ENCODE data around the gene SPEG.

Gene SPEG

GRCh38 chr2:219408204-219408603, 26.4 kb upstream of the SPEG start:
- TF ChIP-seq TAF1 (IDR thresholded peaks at IDR 0.05; ENCODE audit: low read depth) (no peak), CREB1 (IDR thresholded peaks at IDR 0.05; ENCODE audit: low read depth) (no peak), EP300 (IDR thresholded peaks at IDR 0.05; ENCODE audit: borderline replicate concordance) (no peak), MAX (IDR thresholded peaks at IDR 0.05) (no peak), NFIC (IDR thresholded peaks at IDR 0.05) (no peak), RAD21 (IDR thresholded peaks at IDR 0.05; ENCODE audit: low read depth) (no peak), CEBPB (IDR thresholded peaks at IDR 0.05) (no peak), TEAD4 (IDR thresholded peaks at IDR 0.05) (no peak), FOXM1 (IDR thresholded peaks at IDR 0.05; ENCODE audit: borderline replicate concordance, low read depth) (no peak), TCF12 (IDR thresholded peaks at IDR 0.05; ENCODE audit: low read depth) (no peak), EGR1 (IDR thresholded peaks at IDR 0.05) (no peak), YY1 (IDR thresholded peaks at IDR 0.05; ENCODE audit: low read depth) (no peak), REST (IDR thresholded peaks at IDR 0.05; ENCODE audit: low read depth) (no peak), ZBTB7A (IDR thresholded peaks at IDR 0.05; ENCODE audit: low read depth) (no peak), USF1 (IDR thresholded peaks at IDR 0.05) (no peak)

GRCh38 chr2:219408631-219409030, 26.0 kb upstream of the SPEG start:
- no peak for TF ChIP-seq EGR1 (IDR thresholded peaks at IDR 0.05)
- TF ChIP-seq TAF1 (IDR thresholded peaks at IDR 0.05; ENCODE audit: low read depth), result no peak
- no peak for TF ChIP-seq EP300 (IDR thresholded peaks at IDR 0.05; ENCODE audit: borderline replicate concordance)
- TF ChIP-seq TEAD4 (IDR thresholded peaks at IDR 0.05), result no peak
- no peak for TF ChIP-seq ZBTB7A (IDR thresholded peaks at IDR 0.05; ENCODE audit: low read depth)
- no peak for TF ChIP-seq TCF12 (IDR thresholded peaks at IDR 0.05; ENCODE audit: low read depth)
- no peak for TF ChIP-seq MAX (IDR thresholded peaks at IDR 0.05)
- no peak for TF ChIP-seq REST (IDR thresholded peaks at IDR 0.05; ENCODE audit: low read depth)

- no peak for TF ChIP-seq YY1 (IDR thresholded peaks at IDR 0.05; ENCODE audit: low read depth)
- no peak for TF ChIP-seq TEAD4 (IDR thresholded peaks at IDR 0.05)
- TF ChIP-seq CREB1 (IDR thresholded peaks at IDR 0.05; ENCODE audit: low read depth), result no peak
- no peak for TF ChIP-seq NFIC (IDR thresholded peaks at IDR 0.05)
- TF ChIP-seq REST (IDR thresholded peaks at IDR 0.05; ENCODE audit: low read depth), result no peak
- no peak for TF ChIP-seq TCF12 (IDR thresholded peaks at IDR 0.05; ENCODE audit: low read depth)
- TF ChIP-seq TAF1 (IDR thresholded peaks at IDR 0.05; ENCODE audit: low read depth), result no peak
- TF ChIP-seq ZBTB7A (IDR thresholded peaks at IDR 0.05; ENCODE audit: low read depth), result no peak
- no peak for TF ChIP-seq CEBPB (IDR thresholded peaks at IDR 0.05)
- TF ChIP-seq EGR1 (IDR thresholded peaks at IDR 0.05), result no peak
- no peak for TF ChIP-seq FOXM1 (IDR thresholded peaks at IDR 0.05; ENCODE audit: borderline replicate concordance, low read depth)
- no peak for TF ChIP-seq USF1 (IDR thresholded peaks at IDR 0.05)
- TF ChIP-seq EP300 (IDR thresholded peaks at IDR 0.05; ENCODE audit: borderline replicate concordance), result no peak
- TF ChIP-seq MAX (IDR thresholded peaks at IDR 0.05), result no peak
- TF ChIP-seq RAD21 (IDR thresholded peaks at IDR 0.05; ENCODE audit: low read depth), result no peak
These were observed 25.0 kb upstream of the SPEG start for GRCh38 chr2:219409619-219410018.

GRCh38 chr2:219410390-219410789, 24.3 kb upstream of the SPEG start:
- TF ChIP-seq USF1 (IDR thresholded peaks at IDR 0.05) (no peak), REST (IDR thresholded peaks at IDR 0.05; ENCODE audit: low read depth) (no peak), CREB1 (IDR thresholded peaks at IDR 0.05; ENCODE audit: low read depth) (no peak)
